Right atrium auricular region (tissue), 2 donors: ENCODE measurements around the gene ATP6AP2. TPM values are rescaled to one million over a fixed set of nuclear protein-coding genes. Genes with fewer than 3 reads are reported as not detected.

Experiments used
- DNase-seq: peaks from one replicate; pipeline ENCODE4 v3.0.0-alpha.2; 2019; ENCODE audit warnings: low spot score
- H3K27ac ChIP-seq, 2 donors: fragments of 200-600 bp; sonication (generic); 1 replicate in 1 of 2; 2 replicates in 1 of 2; pipeline ENCODE4 v1.5.1; 2016 to 2019
- H3K27me3 ChIP-seq, 2 donors: fragments of 200-600 bp; sonication (generic); one replicate each; pipeline versions ENCODE4 v1.5.1 to v1.6.0; 2017 to 2019
- H3K36me3 ChIP-seq: fragments of 200-600 bp; sonication (generic); one replicate; pipeline ENCODE4 v1.5.1; 2016
- H3K4me1 ChIP-seq, 2 donors: fragments of 200-600 bp; sonication (generic); one replicate each; pipeline versions ENCODE4 v1.5.1 to v1.6.0; 2017 to 2019
- H3K4me3 ChIP-seq, 2 donors: fragments of 200-600 bp; sonication (generic); 1 replicate in 1 of 2; 2 replicates in 1 of 2; pipeline ENCODE4 v1.5.1; 2017 to 2019; ENCODE audit warnings: mild to moderate bottlenecking in 1 of 2, moderate library complexity in 1 of 2
- H3K9me3 ChIP-seq, 2 donors: fragments of 200-600 bp; sonication (generic); one replicate each; pipeline ENCODE4 v1.5.1; 2019
- CTCF ChIP-seq, 2 donors: fragments of 200-600 bp; sonication (generic); IDR thresholded peaks; one replicate each; pipeline ENCODE4 v1.5.1; 2019; ENCODE audit warnings: antibody characterized with exemption in 2 of 2
- total RNA-seq, 2 donors: library from RNA; depleted of rRNA; stranded (reverse); fragments of >200 nt; gene quantifications; one replicate each; pipeline ENCODE4 v1.1.0, GENCODE V29; 2016

ATP6AP2 gene
- total RNA-seq, 2 donors from 2014 or later = 50.9 to 52.8 TPM

GRCh38 chrX:40542208-40542607, 38.6 kb upstream of the ATP6AP2 start:
- H3K4me1 ChIP-seq = peaks cover 0 to 7% of the 10 kb centered on the region in 2 donors
- no peak for TF ChIP-seq CTCF (IDR thresholded peaks at IDR 0.05)
- no peak overlapping the region for H3K27ac ChIP-seq
- H3K9me3 ChIP-seq = no peaks in the 10 kb centered on the region
- H3K27me3 ChIP-seq = no peaks in the 10 kb centered on the region
- no peak for DNase-seq
- no peaks in the 10 kb centered on the region for H3K36me3 ChIP-seq
- no peak overlapping the region for H3K4me3 ChIP-seq

GRCh38 chrX:40542972-40543371, 37.8 kb upstream of the ATP6AP2 start:
- DNase-seq = no peak
- H3K27me3 ChIP-seq = no peaks in the 10 kb centered on the region
- no peak overlapping the region for H3K27ac ChIP-seq
- H3K4me1 ChIP-seq = peaks cover 0 to 7% of the 10 kb centered on the region in 2 donors
- no peak overlapping the region for H3K4me3 ChIP-seq
- no peaks in the 10 kb centered on the region for H3K9me3 ChIP-seq
- no peaks in the 10 kb centered on the region for H3K36me3 ChIP-seq
- no peak for TF ChIP-seq CTCF (IDR thresholded peaks at IDR 0.05)

- DNase-seq = no peak
- Histone ChIP-seq H3K27ac (no peak overlapping the region), H3K4me1 (peaks cover 0 to 7% of the 10 kb centered on the region in 2 donors), H3K9me3 (no peaks in the 10 kb centered on the region), H3K4me3 (no peak overlapping the region), H3K36me3 (no peaks in the 10 kb centered on the region), H3K27me3 (no peaks in the 10 kb centered on the region)
- peak; percentile 94 to 95 for TF ChIP-seq CTCF (IDR thresholded peaks at IDR 0.05)
Observed at GRCh38 chrX:40543661-40544328, 37.0 kb upstream of the ATP6AP2 start.

- Histone ChIP-seq H3K4me3 (no peak overlapping the region), H3K27me3 (no peaks in the 10 kb centered on the region), H3K27ac (no peak overlapping the region), H3K9me3 (no peaks in the 10 kb centered on the region), H3K36me3 (no peaks in the 10 kb centered on the region), H3K4me1 (peaks cover 0 to 7% of the 10 kb centered on the region in 2 donors)
- no peak for DNase-seq
- TF ChIP-seq CTCF (IDR thresholded peaks at IDR 0.05) = no peak
Observed at GRCh38 chrX:40544343-40545266, 36.2 kb upstream of the ATP6AP2 start.

GRCh38 chrX:40546870-40547269, 33.9 kb upstream of the ATP6AP2 start:
- no peak overlapping the region for H3K4me3 ChIP-seq
- peaks cover 0 to 7% of the 10 kb centered on the region in 2 donors for H3K4me1 ChIP-seq
- no peaks in the 10 kb centered on the region for H3K36me3 ChIP-seq
- no peak overlapping the region for H3K27ac ChIP-seq
- no peaks in the 10 kb centered on the region for H3K27me3 ChIP-seq
- H3K9me3 ChIP-seq = no peaks in the 10 kb centered on the region
- TF ChIP-seq CTCF (IDR thresholded peaks at IDR 0.05) = no peak
- DNase-seq = no peak
